HG03521 (cell line): ENCODE data around the gene BRWD1.

Source experiments
- ATAC-seq: cut with Tn5 transposase; IDR thresholded peaks from one replicate; pipeline ENCODE4 v1.9.1; 2021; ENCODE audit warnings: mild to moderate bottlenecking, moderate library complexity; ENCODE audit not compliant: unreplicated experiment

BRWD1 gene

DNA sequence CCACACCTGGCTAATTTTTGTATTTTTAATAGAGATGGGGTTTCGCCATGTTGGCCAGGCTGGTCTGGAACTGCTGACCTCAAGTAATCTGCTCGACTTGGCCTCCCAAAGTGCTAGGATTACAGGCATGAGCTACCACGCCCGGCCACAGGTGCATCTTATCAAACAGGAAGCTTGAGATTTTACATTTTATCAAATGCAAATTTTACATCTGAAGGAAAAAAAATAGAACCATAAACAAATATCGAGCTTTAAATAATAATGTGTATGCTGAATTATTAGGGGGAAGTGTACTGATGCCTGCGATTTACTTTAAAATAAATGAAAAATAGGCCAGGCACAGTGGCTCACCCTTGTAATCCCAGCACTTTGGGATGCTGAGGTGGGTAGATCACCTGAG, 16.6 kb upstream of the BRWD1 start:
- no peak for ATAC-seq

DNA sequence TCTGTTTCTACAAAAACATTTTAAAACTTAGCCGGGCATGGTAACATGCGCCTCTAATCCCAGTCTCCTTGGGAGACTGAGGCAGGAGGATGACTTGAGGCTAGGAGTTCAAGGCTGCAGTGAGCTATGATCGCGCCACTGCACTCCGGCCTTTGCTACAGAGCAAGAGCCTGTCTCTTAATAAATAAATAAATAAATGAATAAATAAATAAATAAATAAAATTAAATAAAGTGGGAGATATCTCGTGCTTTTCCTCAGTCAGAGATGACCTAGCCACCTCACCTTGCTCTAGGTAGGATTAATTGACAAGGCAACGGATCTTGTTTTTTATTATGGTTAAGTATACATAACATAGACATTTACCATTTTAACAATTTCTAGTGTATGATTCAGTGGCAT, 14.3 kb upstream of the BRWD1 start:
- ATAC-seq: no peak

DNA sequence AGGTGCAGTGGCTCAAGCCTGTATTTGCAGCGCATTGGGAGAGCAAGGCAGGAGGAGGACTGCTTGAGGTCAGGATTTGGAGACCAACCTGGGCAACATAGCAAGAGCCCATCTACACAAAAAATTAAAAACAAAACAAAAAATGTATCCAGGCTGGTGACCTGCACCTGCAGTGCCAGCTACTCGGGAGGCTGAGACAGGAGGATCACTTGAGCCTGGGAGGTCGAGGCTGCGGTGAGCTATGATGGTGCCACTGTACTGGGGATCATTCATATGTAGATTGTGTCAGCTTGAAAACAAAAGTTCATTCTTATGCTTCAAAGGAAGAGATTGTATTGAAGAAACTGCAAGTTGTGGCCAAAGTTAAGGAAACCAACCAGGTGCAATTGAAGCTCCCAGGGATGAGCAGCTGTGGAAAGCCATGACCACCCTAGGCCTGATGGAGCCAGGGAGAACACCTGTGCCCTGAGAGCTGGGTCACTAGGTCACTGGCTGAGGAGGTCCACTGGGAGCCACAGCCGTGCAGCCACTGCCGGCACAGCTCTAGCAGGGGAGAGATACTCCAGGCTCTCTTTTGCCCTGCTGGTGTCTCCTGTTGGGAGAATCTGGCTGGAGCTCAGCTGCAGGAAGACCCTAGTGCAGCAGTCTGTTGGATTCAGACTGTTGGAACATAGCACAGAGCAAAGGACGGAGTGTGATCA, 13.3 kb upstream of the BRWD1 start:
- no peak for ATAC-seq

DNA sequence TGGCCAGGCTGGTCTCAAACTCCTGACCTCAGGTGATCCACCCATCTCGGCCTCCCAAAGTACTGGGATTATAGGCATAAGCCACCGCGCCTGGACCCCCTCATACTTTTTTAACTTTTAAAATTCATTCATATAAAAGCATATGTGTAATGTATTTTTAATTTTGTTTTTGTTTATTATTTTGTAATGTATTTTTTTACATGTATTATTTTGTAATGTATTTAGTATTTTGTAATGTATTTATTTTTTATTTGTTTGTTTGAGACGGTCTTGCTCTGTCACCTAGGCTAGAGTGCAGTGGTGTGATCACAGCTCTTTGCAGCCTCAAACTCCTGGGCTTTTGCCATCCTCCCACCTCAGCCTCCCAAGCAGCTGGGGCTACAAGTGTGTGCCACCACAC, 12.0 kb upstream of the BRWD1 start:
- ATAC-seq: no peak

DNA sequence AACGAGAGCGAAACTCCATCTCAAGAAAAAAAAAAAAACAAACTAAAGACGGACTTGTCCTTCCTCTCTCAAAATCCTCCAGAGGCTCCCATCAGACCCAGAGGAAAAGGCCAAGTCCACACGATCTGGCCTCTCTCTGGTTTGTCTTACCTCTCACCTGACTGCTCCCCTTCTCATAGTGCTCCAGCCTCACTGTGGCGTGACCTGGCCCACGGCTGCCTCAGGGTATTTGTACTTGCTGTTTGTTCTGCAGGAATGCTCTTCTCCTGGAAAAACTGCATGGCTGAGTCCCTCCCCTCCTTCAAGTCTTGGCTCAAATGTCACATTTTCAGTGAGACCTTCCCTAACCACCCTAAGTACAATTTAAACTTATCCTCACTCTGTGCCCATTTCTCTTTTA, 8.0 kb upstream of the BRWD1 start:
- ATAC-seq: no peak

DNA sequence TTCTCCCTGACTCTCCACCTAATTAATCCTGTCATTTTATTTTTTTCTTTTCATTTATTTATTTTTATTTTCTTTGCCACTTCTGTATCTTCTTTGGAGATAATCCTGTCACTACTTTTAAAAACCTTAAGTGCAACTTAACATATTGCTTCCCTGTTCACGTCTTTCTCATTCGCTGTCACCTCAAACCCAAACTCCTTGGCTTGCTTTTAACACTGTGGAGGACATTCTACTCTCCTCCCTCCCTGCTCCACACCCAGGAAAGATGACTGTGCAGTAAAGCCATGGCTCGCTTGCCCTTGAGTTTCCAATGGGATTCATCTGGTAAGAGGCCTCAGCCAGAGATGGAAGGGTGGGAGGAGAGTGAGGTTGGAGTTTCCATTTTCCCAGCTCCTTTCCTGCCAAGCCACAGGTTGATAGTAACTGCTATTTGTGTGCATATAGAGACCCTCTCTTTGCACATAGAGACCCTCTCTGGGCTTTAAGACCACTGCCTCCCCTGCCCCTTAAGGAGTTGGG, 6.4 kb upstream of the BRWD1 start:
- no peak for ATAC-seq

GRCh38 chr21:39319251-39319756, 5.9 kb upstream of the BRWD1 start:
- no peak for ATAC-seq

DNA sequence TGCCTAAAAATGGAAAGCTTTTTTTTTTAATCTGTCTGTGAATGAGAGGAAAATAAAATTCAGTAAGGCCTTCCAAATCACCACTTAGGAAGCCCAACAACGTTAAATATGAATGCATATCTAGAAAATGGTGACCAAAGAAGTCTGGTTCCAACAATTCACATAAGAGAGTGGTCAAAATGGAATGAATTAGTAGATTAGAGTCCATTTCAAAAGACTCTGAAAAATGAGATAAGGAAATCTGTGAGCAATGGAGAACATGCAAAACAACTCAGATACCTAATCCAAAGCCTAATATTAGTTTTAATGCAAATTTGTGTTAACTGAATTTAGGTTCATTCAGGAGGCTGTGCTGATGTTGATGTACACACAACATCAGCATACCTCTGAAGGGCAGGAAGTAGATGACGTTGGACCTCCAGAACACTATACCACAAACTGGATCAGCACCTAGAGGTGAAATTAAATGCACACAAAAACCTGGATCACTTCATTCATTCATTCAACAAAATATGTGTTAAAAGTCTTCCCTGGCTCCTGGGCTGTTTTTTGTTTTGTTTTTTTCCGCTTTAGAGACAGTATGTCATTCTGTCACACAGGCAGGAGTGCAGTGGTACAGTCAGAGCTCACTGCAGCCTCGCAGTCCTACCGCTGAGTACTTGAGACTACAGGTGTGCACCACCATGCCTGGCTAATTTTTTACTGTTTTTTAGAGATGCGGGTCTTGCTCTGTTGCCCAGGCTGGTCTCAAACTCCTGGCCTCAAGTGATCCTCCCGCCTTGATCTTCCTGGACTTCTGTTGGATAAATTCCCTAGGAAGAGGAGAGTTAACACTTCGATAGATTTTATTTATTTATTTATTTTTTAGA, 4.9 kb upstream of the BRWD1 start:
- ATAC-seq: no peak

- ATAC-seq: no peak
Observed at GRCh38 chr21:39317134-39318090, 4.0 kb upstream of the BRWD1 start.

- no peak for ATAC-seq
Observed at GRCh38 chr21:39316729-39317128, 3.3 kb upstream of the BRWD1 start.

DNA sequence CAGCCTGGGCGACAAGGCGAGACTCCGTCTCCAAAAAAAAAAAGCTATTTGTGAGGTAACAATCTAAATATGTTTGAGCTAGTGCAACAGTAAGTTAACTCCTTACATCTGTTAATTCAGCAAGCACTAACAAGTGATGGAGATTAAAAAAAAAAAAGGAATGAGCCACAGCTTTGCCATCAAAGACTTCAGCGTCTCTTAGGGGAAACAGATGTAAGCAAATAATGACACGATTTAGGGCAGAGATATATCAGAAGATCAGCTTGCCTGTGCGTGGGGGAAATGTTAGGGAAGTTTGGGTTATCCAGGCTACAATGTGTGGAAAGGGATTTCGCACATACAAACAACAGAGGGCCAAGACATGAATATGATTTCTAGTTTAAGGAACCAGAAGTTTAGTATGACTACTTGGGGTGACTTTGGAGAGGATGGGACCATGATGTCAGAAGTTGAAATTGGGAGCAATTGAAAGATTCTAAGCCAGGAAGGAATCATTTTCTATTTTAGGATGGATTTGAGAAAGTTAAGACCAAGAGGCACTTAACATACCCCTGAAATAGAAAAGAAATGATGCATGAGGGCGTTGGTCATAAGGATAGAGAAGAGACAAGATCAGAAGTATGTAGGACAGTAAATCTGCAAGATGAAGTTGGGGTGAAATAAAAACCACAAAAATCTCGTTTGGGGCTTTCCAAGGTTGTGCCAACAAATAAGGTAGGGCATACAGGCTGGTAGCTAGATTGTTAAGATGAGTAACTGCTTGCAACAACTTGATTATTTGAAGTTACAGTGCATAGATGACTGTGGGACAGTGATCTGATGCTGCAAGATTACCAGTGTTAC, 2.4 kb upstream of the BRWD1 start:
- no peak for ATAC-seq

DNA sequence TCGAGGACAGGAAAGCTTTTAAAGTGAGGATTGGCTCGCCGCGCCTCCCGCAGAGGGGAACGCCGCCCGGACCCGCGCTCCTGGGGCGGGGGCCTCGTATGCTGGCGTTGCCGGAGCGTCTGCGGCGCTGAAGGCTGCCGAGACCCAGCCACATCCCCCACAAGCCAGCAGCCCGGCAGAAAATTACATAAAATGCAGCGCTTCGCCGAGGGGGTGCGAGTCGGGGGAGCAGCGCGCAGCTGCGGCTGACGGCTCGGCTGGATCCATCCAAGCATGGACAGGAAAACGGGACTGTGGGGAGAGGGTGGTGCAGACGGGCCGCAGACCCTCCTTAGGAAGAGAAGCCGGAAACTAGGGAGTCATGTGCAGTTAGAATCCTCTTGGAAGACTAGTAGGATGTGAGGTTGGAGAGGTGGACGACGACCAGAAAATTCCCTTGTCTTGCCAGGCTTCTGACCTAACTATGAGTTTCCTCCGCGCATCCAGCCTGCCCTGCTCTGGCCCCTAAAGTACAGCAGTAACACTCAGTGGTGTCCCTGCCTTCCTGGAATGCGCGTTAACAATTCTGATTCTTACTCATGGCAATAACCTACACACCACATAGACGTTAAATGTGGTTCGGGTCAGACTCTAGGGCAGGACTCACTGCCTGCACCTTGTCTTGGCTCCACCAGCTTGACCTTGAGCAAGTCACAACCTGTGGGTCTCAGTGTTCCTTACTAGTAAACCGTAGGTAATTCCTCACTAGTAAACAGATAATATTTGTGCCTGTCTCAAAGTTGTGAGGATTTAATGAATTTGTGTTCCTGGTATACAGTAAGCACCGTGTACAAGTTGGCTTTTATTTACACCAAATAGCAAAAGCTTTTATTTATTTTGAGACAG, 953 bp upstream of the BRWD1 start:
- peak; percentile 5 for ATAC-seq

- ATAC-seq: peak; percentile 11
Observed at GRCh38 chr21:39313042-39313570, 326 bp downstream of the BRWD1 start.

- ATAC-seq: peak; percentile 76
Observed at GRCh38 chr21:39312112-39313041, 1.1 kb downstream of the BRWD1 start.

GRCh38 chr21:39311164-39311563, 2.3 kb downstream of the BRWD1 start:
- no peak for ATAC-seq

- ATAC-seq: no peak
Observed at GRCh38 chr21:39307466-39307865, 6.0 kb downstream of the BRWD1 start.

GRCh38 chr21:39300587-39300986, 12.8 kb downstream of the BRWD1 start:
- ATAC-seq: no peak

GRCh38 chr21:39296891-39297290, 16.5 kb downstream of the BRWD1 start:
- no peak for ATAC-seq
